Breast epithelium (tissue), 3 donors: ENCODE measurements around the gene SGCA.

Source experiments
- POLR2A ChIP-seq: fragments of 450-650 bp; IDR thresholded peaks from one replicate; pipeline ENCODE4 v1.6.1; 2016; ENCODE audit warnings: antibody characterized with exemption, mild to moderate bottlenecking, moderate library complexity
- TF ChIP-seq, protein P1 (sequence below), 3 donors: fragments of 450-650 bp; IDR thresholded peaks; one replicate each; pipeline ENCODE4 v1.5.1; 2016 to 2017; ENCODE audit warnings: antibody characterized with exemption in 3 of 3, mild to moderate bottlenecking in 3 of 3, moderate library complexity in 3 of 3

DNA sequence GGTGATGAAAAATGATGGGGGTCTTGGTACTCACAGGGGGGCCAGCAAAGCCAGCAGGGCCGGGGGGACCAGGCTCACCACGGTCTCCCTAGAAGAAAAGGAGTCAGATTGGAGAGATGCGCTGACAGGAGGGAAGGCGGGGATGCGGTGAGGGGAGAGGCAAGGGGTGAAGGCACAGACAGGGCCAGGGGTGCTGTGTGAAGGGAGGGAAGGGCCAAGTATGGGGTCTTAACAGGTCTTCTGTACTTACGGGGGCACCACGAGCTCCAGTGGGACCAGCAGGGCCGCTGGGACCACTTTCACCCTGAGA lies 24.4 kb downstream of the SGCA start:
- TF ChIP-seq, protein P1, sequence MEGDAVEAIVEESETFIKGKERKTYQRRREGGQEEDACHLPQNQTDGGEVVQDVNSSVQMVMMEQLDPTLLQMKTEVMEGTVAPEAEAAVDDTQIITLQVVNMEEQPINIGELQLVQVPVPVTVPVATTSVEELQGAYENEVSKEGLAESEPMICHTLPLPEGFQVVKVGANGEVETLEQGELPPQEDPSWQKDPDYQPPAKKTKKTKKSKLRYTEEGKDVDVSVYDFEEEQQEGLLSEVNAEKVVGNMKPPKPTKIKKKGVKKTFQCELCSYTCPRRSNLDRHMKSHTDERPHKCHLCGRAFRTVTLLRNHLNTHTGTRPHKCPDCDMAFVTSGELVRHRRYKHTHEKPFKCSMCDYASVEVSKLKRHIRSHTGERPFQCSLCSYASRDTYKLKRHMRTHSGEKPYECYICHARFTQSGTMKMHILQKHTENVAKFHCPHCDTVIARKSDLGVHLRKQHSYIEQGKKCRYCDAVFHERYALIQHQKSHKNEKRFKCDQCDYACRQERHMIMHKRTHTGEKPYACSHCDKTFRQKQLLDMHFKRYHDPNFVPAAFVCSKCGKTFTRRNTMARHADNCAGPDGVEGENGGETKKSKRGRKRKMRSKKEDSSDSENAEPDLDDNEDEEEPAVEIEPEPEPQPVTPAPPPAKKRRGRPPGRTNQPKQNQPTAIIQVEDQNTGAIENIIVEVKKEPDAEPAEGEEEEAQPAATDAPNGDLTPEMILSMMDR (IDR thresholded peaks at IDR 0.05): no peak
- TF ChIP-seq POLR2A: no peak
